LNCAP (cell line): ENCODE measurements around the gene FAM9C.

Source experiments
- TF ChIP-seq, protein P1 (sequence below): fragments of 450-650 bp; IDR thresholded peaks from 2 replicates; pipeline ENCODE4 v1.5.1; 2017; ENCODE audit warnings: mild to moderate bottlenecking

FAM9C gene

DNA sequence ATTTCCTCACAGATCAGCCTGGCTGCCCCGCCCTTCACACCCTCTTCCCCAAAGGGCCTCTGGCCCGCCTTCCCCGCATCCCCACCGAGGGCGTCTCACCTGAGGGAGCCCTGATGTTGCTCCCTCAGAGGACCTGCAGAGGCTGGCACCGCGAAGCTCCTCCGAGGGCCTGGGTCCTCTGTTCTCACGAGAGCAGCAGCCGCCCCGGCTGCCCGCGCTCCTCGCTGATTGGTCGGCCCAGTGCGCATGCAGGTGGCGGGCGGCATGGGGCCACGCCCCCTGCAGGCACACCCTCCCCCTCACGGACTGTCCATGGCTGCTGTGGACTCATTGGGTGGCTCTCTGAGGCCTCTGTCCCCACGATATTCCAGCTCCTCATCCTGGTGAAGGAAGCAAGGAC lies at the start of gene FAM9C:
FAM9C (minus strand) TSS at position 180 of the 400 bp plus-strand sequence. CDS start 831 bp downstream, outside the sequence.
- TF ChIP-seq, protein P1, sequence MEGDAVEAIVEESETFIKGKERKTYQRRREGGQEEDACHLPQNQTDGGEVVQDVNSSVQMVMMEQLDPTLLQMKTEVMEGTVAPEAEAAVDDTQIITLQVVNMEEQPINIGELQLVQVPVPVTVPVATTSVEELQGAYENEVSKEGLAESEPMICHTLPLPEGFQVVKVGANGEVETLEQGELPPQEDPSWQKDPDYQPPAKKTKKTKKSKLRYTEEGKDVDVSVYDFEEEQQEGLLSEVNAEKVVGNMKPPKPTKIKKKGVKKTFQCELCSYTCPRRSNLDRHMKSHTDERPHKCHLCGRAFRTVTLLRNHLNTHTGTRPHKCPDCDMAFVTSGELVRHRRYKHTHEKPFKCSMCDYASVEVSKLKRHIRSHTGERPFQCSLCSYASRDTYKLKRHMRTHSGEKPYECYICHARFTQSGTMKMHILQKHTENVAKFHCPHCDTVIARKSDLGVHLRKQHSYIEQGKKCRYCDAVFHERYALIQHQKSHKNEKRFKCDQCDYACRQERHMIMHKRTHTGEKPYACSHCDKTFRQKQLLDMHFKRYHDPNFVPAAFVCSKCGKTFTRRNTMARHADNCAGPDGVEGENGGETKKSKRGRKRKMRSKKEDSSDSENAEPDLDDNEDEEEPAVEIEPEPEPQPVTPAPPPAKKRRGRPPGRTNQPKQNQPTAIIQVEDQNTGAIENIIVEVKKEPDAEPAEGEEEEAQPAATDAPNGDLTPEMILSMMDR = no peak

DNA sequence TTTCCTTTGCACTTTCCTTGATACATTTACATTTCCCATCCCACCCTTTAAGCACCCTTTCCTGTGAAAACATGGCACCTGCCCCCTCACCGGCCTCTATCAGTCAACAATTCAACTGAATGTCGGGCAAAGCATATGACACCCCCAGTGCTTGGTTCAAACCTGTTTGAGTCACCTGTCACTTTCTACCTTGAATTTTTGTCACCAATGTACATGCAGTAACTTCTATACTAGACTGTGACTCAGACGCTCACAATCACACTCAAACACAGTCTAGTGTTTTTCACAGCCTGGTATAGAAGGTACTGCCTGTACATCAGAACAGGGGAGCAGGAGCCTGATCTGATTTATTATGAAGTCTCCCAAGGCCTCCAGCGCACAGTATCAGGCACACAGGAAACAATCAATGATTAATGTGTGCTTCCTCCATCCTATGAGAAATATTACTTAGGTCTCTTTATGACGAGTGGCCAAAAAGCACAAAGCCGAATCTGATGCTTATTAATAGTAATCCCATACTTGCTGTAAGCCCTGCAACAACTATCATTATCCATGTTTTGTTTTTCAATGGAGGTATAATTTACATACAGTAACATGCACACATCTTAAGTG lies 49.2 kb upstream of the FAM9C start:
- TF ChIP-seq, protein P1 = no peak

DNA sequence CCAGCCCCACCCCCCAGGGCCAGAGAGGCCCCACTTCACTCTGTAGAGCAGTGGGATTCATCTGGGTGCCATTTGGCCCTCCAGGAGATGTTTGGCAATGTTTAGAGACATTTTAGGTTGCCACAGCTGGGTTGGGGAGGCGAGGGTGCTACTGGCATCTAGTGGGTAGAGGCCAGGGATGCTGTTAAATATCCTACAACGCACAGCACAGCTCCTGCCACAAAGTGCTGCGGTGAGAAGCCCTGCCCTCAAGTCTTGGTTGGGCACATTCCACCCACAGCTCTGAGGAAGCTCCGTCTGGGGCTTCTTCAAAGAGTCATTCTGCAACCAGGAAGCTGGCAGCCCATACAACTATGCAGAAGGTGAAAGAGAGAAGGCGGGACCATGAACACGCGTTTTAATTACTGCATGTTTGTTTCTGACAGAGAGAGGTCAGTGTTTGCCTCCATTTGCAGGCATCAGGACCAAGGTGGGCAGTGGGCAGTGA lies 48.1 kb upstream of the FAM9C start:
- TF ChIP-seq, protein P1 = no peak

DNA sequence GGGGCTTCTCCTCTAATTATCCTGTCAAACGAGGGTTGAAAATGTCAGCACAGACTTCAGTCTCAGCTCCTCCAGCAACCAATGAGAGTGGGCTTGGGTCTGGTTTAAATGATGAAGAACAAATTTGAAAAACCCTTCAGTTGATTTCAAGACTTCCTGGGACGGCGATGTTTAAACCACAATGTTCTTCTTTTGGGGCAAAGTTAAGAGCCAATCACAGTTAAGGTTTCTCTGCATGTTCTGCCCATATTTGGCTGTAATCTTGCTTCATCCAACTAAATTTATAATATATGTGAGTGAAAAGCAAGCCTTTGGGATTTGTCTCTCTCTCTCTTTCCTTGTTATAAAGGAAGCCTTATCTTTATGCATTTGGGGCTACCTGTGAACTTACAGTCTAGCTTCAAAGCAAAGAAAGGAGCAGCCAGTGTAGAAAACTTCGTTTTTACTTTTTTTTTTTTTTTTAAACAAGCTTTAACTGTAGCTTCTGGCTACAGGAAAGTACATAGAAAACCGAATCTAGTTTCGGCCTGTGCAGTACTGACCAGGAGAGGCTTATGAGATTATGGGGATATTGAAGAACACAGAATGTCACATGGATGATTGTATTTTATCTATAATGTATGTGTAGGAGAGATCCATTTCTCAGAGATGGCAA lies 46.8 kb upstream of the FAM9C start:
- TF ChIP-seq, protein P1 = no peak

DNA sequence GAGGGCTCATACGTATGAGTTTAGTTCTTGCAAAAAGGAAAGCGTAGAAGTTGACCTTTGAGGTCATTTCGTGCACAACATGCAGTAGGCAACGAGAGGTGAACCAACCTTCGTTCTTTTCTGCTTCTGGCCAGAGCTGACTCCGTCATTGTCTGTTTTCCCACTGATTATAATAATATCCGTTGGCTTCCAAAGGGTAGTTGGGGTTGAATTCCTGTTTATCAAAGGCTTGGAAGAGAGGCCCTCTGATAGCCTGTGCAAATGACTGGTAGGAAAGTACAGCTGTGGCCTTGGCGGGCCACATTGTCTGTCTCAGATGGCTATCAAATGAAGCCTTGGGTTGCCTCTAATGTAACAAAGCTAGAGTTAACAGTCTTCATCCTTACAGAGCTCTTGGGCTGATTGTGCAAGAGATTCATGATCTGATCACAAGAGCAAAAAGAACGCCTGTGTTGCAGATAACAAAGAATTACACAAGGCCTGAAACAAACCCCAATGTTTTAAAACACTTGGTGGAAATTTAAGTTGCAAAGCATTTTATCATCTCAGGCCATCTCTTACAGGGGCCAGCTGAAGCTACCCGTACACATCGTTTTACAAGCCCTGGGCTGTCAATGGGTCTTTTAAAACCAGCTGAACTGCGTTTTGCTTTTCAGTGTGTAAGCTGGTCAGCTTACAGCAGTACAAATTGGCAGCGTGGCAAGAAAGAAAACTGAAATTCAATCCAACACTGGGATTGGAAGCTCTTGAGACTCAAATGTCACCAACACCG lies 46.1 kb upstream of the FAM9C start:
- TF ChIP-seq, protein P1 = no peak

DNA sequence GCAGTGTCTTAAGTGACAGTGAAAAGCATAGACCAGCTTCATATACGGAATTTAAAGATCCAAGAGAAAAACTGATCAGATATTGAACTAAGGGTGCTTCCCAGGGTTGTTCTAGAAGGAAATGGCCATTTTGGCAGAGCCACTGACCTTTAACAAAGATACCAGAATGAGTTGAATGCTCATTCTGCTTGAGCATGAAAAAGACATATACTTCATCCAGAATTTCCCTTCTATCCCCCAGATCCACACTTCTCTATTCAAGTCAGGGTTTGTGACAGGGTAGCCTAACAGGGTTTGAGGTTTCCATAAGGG lies 45.6 kb upstream of the FAM9C start:
- TF ChIP-seq, protein P1 = no peak

DNA sequence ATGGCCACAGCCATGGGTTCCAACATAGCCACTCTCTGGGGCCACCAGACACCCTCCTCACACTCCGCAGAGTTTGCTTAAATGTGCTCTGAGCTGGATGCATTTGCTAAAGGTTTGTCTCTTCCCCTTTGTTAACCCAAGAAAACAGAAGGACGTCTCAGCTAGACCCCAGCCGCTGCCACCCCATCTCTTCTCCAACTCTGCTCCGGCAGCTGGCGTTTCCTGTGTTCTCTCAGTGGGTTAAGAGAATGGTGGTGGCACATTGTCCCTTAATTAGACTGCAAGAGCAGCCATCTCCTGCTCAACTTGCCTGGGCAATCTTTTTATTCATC lies 43.7 kb upstream of the FAM9C start:
- TF ChIP-seq, protein P1 = no peak
